CD14-positive monocyte (primary cell): ENCODE data around the gene PCDH15. TPM values are rescaled to one million over a fixed set of nuclear protein-coding genes. Genes with fewer than 3 reads are reported as not detected.

Source experiments
- DNase-seq, 3 donors: peaks; one replicate each; pipeline ENCODE4 v3.0.0-alpha.2; 2011 to 2022
- H2AFZ ChIP-seq: 2 replicates; pipeline ENCODE4 v1.6.0; 2012; ENCODE audit warnings: mild to moderate bottlenecking, low read depth, low read length, inconsistent platforms; ENCODE audit not compliant: insufficient read depth, poor library complexity, severe bottlenecking
- H3K27ac ChIP-seq, 2 donors: 1 replicate in 1 of 2; 2 replicates in 1 of 2; pipeline ENCODE4 v1.5.1; 2012 to 2013; ENCODE audit warnings: low read length in 2 of 2, control low read depth in 1 of 2, inconsistent platforms in 1 of 2, low read depth in 1 of 2, mild to moderate bottlenecking in 1 of 2
- H3K27me3 ChIP-seq, 2 donors: one replicate each; pipeline versions ENCODE4 v1.6.0 to v1.6.1; 2011 to 2013; ENCODE audit warnings: low read length in 2 of 2; ENCODE audit not compliant: control insufficient read depth in 2 of 2, insufficient read depth in 2 of 2
- H3K36me3 ChIP-seq, 2 donors: replicated peaks in 1 of 2; 1 replicate in 1 of 2; 2 replicates in 1 of 2; pipeline versions ENCODE4 v1.5.1 to v1.6.1; 2012 to 2013; ENCODE audit warnings: low read length in 2 of 2, control low read depth in 1 of 2, inconsistent platforms in 1 of 2, mild to moderate bottlenecking in 1 of 2; ENCODE audit not compliant: insufficient read depth in 2 of 2, control insufficient read depth in 1 of 2
- H3K4me1 ChIP-seq, 2 donors: 1 replicate in 1 of 2; 2 replicates in 1 of 2; pipeline versions ENCODE4 v1.5.1 to v1.6.1; 2012 to 2013; ENCODE audit warnings: low read length in 2 of 2, control low read depth in 1 of 2, inconsistent platforms in 1 of 2, mild to moderate bottlenecking in 1 of 2, moderate library complexity in 1 of 2; ENCODE audit not compliant: insufficient read depth in 2 of 2, control insufficient read depth in 1 of 2
- H3K4me2 ChIP-seq: replicated peaks from 2 replicates; pipeline ENCODE3; 2012; ENCODE audit warnings: low read length, moderate library complexity, mild to moderate bottlenecking; ENCODE audit not compliant: poor library complexity, severe bottlenecking; ENCODE audit errors: extremely low read depth
- H3K4me3 ChIP-seq, 3 experiments: fragments of 200-600 bp in 1 of 3; sonication (generic) in 1 of 3; replicated peaks in 1 of 3; 1 replicate in 2 of 3; 2 replicates in 1 of 3; pipeline ENCODE4 v1.5.1; 2011 to 2013; ENCODE audit warnings: low read length in 3 of 3, mild to moderate bottlenecking in 3 of 3, control low read depth in 2 of 3, low read depth in 2 of 3, inconsistent platforms in 1 of 3, moderate library complexity in 1 of 3
- H3K79me2 ChIP-seq: 2 replicates; pipeline ENCODE4 v1.6.0; 2012; ENCODE audit warnings: mild to moderate bottlenecking, control low read depth, inconsistent platforms, low read length, moderate library complexity; ENCODE audit not compliant: insufficient read depth
- H3K9ac ChIP-seq: 2 replicates; pipeline ENCODE4 v1.6.0; 2017; ENCODE audit warnings: low read length, mild to moderate bottlenecking; ENCODE audit not compliant: insufficient read depth, poor library complexity, severe bottlenecking
- H3K9me3 ChIP-seq, 2 donors: replicated peaks in 1 of 2; 1 replicate in 1 of 2; 2 replicates in 1 of 2; pipeline versions ENCODE4 v1.5.1 to v1.6.1; 2012 to 2013; ENCODE audit warnings: low read length in 2 of 2, control low read depth in 1 of 2; ENCODE audit not compliant: control insufficient read depth in 1 of 2, insufficient read depth in 1 of 2
- H4K20me1 ChIP-seq: 2 replicates; pipeline ENCODE4 v1.6.0; 2012; ENCODE audit warnings: mild to moderate bottlenecking, low read length, control low read depth, moderate library complexity; ENCODE audit not compliant: insufficient read depth
- H3K27ac Mint-ChIP-seq, 7 donors: one replicate each; pipeline ENCODE4 v1.8.0; 2020; ENCODE audit warnings: mild to moderate bottlenecking in 7 of 7, mixed read lengths in 7 of 7, moderate library complexity in 6 of 7, inconsistent platforms in 2 of 7
- H3K27me3 Mint-ChIP-seq, 3 donors: one replicate each; pipeline ENCODE4 v1.8.0; 2021 to 2022; ENCODE audit warnings: low read depth in 3 of 3, mild to moderate bottlenecking in 3 of 3, mixed read lengths in 3 of 3, moderate library complexity in 3 of 3, inconsistent platforms in 1 of 3
- H3K36me3 Mint-ChIP-seq, 2 donors: one replicate each; pipeline ENCODE4 v1.8.0; 2020; ENCODE audit warnings: mixed read lengths in 2 of 2, inconsistent platforms in 1 of 2, mild to moderate bottlenecking in 1 of 2
- H3K4me1 Mint-ChIP-seq: one replicate; pipeline ENCODE4 v1.8.0; 2020; ENCODE audit warnings: mild to moderate bottlenecking, mixed read lengths
- H3K4me3 Mint-ChIP-seq, 2 donors: one replicate each; pipeline ENCODE4 v1.8.0; 2020; ENCODE audit warnings: mild to moderate bottlenecking in 2 of 2, mixed read lengths in 2 of 2, moderate library complexity in 1 of 2
- H3K9me3 Mint-ChIP-seq, 7 donors: one replicate each; pipeline ENCODE4 v1.8.0; 2020 to 2022; ENCODE audit warnings: mixed read lengths in 7 of 7, mild to moderate bottlenecking in 6 of 7, moderate library complexity in 6 of 7, inconsistent platforms in 2 of 7
- WGBS: methylation state at CpG from one replicate; pipeline ENCODE4 v1.1.5; 2013; ENCODE audit warnings: missing lambda C conversion rate; ENCODE audit not compliant: insufficient coverage; 5-methylcytosine and 5-hydroxymethylcytosine counted together
- intact Hi-C, 2 donors: fragments of 100-400 bp; cut with micrococcal nuclease; formaldehyde crosslinking; loops; one replicate each; pipeline versions ENCODE4 v1.15.0 to v1.15.1; 2023
- polyA plus RNA-seq, 3 donors: library from polyadenylated mRNA; depleted of rRNA in 1 of 3; unstranded in 2 of 3; stranded (reverse) in 1 of 3; fragments of 300-500 nt in 2 of 3; fragments of >200 nt in 1 of 3; fragmentation: Illumina TruSeq in 2 of 3; gene quantifications; 1 replicate in 2 of 3; 2 replicates in 1 of 3; pipeline ENCODE4 v1.2.3, GENCODE V29; 2012 to 2021
- TF ChIP-seq, protein P1 (sequence below): fragments of 200-600 bp; IDR thresholded peaks from one replicate; pipeline ENCODE4 v1.8.0; 2022; ENCODE audit warnings: antibody characterized with exemption, mild to moderate bottlenecking

Gene PCDH15
- polyA plus RNA-seq, 3 donors, result not detected

DNA sequence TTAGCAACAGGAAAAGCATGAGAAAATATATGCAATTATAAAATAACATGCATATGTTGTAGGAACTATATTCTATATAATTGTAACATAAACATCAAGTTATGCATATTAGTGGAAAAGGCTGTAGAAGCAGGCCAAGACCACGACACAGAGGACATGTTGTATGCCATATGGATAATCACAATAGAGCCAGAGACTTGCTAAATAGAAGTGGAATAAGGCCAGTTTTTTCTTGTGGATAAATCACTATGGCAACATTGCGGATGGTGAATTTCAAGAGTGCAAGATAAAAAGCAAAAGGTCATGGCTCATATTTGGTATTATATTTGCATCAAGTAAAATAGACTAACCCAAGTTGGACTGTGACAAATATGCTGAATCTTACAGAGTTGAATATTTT, 93.0 kb downstream of the PCDH15 start:
- Histone ChIP-seq H3K4me3 (no peak overlapping the region), H3K79me2 (no peaks in the 10 kb centered on the region), H3K4me2 (no peak overlapping the region), H3K27ac (no peak overlapping the region), H3K4me1 (no peaks in the 10 kb centered on the region), H3K9me3 (no peaks in the 10 kb centered on the region), H2AFZ (no peak overlapping the region), H3K36me3 (no peaks in the 10 kb centered on the region), H3K9ac (no peak overlapping the region), H3K27me3 (no peaks in the 10 kb centered on the region), H4K20me1 (no peaks in the 10 kb centered on the region)
- DNase-seq, result no peak
- peaks cover 0 to 3% (median 0%) of the 10 kb centered on the region in 7 donors for H3K9me3 Mint-ChIP-seq
- H3K27me3 Mint-ChIP-seq, result no peaks in the 10 kb centered on the region
- no peak overlapping the region for H3K4me3 Mint-ChIP-seq
- WGBS, result no CpG with 5 or more reads among the region's 2 CpGs
- TF ChIP-seq, protein P1, sequence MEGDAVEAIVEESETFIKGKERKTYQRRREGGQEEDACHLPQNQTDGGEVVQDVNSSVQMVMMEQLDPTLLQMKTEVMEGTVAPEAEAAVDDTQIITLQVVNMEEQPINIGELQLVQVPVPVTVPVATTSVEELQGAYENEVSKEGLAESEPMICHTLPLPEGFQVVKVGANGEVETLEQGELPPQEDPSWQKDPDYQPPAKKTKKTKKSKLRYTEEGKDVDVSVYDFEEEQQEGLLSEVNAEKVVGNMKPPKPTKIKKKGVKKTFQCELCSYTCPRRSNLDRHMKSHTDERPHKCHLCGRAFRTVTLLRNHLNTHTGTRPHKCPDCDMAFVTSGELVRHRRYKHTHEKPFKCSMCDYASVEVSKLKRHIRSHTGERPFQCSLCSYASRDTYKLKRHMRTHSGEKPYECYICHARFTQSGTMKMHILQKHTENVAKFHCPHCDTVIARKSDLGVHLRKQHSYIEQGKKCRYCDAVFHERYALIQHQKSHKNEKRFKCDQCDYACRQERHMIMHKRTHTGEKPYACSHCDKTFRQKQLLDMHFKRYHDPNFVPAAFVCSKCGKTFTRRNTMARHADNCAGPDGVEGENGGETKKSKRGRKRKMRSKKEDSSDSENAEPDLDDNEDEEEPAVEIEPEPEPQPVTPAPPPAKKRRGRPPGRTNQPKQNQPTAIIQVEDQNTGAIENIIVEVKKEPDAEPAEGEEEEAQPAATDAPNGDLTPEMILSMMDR, result no peak
- H3K4me1 Mint-ChIP-seq, result no peaks in the 10 kb centered on the region
- intact Hi-C loops, result no loop called here
- H3K36me3 Mint-ChIP-seq, result no peaks in the 10 kb centered on the region
- H3K27ac Mint-ChIP-seq, result no peak overlapping the region

- Mint-ChIP-seq H3K4me1 (no peaks in the 10 kb centered on the region), H3K9me3 (peaks cover 0 to 6% (median 2%) of the 10 kb centered on the region in 7 donors), H3K27me3 (no peaks in the 10 kb centered on the region), H3K36me3 (no peaks in the 10 kb centered on the region), H3K4me3 (no peak overlapping the region), H3K27ac (no peak overlapping the region)
- Histone ChIP-seq H3K79me2 (no peaks in the 10 kb centered on the region), H2AFZ (no peak overlapping the region), H3K4me3 (no peak overlapping the region), H3K27me3 (no peaks in the 10 kb centered on the region), H3K27ac (no peak overlapping the region), H3K36me3 (no peaks in the 10 kb centered on the region), H3K4me1 (no peaks in the 10 kb centered on the region), H3K9me3 (no peaks in the 10 kb centered on the region), H3K4me2 (no peak overlapping the region), H3K9ac (no peak overlapping the region), H4K20me1 (no peaks in the 10 kb centered on the region)
- 100% methylated on average over 2 of the region's 3 CpGs for WGBS
- intact Hi-C loops, result no loop called here
- DNase-seq, result no peak
- TF ChIP-seq, protein P1, result no peak
These were observed 98.2 kb downstream of the PCDH15 start for GRCh38 chr10:54702583-54703485.
